Measurements from ENCODE around the gene GALNT18. TPM values are rescaled to one million over a fixed set of nuclear protein-coding genes. Genes with fewer than 3 reads are reported as not detected.
A peak's percentile ranks its signal among the peaks of the same experiment; 100 is the strongest.

Gene GALNT18
- total and polyA plus RNA-seq, 5 donors = 17.5 to 32.2 (median 21.0) TPM

GRCh38 chr11:11312738-11313137 is 309.1 kb downstream of the GALNT18 start:
- H3K4me3 ChIP-seq (ENCODE audit: low read length) = no peak overlapping the region
- DNase-seq (no peak), ATAC-seq (no peak)
- H3K27me3 ChIP-seq (ENCODE audit: control insufficient read depth, insufficient read depth) = no peaks in the 10 kb centered on the region
- H3K9me3 ChIP-seq (ENCODE audit: control insufficient read depth, low read length) = no peaks in the 10 kb centered on the region
- peaks cover 13% of the 10 kb centered on the region for H3K4me1 ChIP-seq (ENCODE audit: control insufficient read depth, insufficient read depth, low read length)
- intact Hi-C loops (cut with DNase I) = no loop called here
- no peak overlapping the region for H3K27ac ChIP-seq (ENCODE audit: low read length)
- whole genome bisulfite sequencing = 100% methylated on average over 1 of the region's 1 CpG

- Histone ChIP-seq H3K4me1 (ENCODE audit: control insufficient read depth, insufficient read depth, low read length) (peaks cover 13% of the 10 kb centered on the region), H3K9me3 (ENCODE audit: control insufficient read depth, low read length) (no peaks in the 10 kb centered on the region), H3K27me3 (ENCODE audit: control insufficient read depth, insufficient read depth) (no peaks in the 10 kb centered on the region), H3K4me3 (ENCODE audit: low read length) (no peak overlapping the region), H3K27ac (ENCODE audit: low read length) (no peak overlapping the region)
- DNase-seq (no peak), ATAC-seq (no peak)
- 77% methylated on average over 3 of the region's 3 CpGs for WGBS
- intact Hi-C loops (cut with DNase I) = no loop called here
These were observed 310.6 kb downstream of the GALNT18 start for GRCh38 chr11:11311169-11311568.

DNA sequence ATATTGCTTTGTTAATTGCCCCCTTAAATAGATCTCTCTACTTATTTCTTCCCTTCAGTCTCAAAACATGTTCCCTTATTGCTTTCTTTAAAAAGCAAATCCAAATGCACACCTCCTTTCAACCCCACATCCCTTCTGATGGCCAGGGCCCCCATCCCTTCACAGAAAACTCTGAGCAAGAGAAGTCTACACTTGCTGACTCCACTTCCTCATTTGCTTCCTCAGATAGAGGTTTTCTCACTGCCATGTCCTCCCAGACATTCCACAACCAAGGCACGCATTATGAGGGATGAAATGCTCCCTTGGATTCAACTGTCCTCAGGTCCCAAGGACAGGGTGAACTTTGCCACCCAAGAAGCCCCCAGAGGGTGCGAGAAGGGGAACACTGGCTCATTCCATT is 311.9 kb downstream of the GALNT18 start:
- WGBS = 98% methylated on average over 2 of the region's 2 CpGs
- no peak for DNase-seq
- H3K9me3 ChIP-seq (ENCODE audit: control insufficient read depth, low read length) = no peaks in the 10 kb centered on the region
- intact Hi-C loops (cut with DNase I) = no loop called here
- no peak overlapping the region for H3K4me3 ChIP-seq (ENCODE audit: low read length)
- no peaks in the 10 kb centered on the region for H3K27me3 ChIP-seq (ENCODE audit: control insufficient read depth, insufficient read depth)
- ATAC-seq = no peak
- no peak overlapping the region for H3K27ac ChIP-seq (ENCODE audit: low read length)
- H3K4me1 ChIP-seq (ENCODE audit: control insufficient read depth, insufficient read depth, low read length) = peaks cover 13% of the 10 kb centered on the region

GRCh38 chr11:11308249-11308648 is 313.6 kb downstream of the GALNT18 start:
- Histone ChIP-seq H3K27ac (ENCODE audit: low read length) (no peak overlapping the region), H3K4me1 (ENCODE audit: control insufficient read depth, insufficient read depth, low read length) (peaks cover 8% of the 10 kb centered on the region), H3K4me3 (ENCODE audit: low read length) (no peak overlapping the region), H3K9me3 (ENCODE audit: control insufficient read depth, low read length) (no peaks in the 10 kb centered on the region), H3K27me3 (ENCODE audit: control insufficient read depth, insufficient read depth) (no peaks in the 10 kb centered on the region)
- 70% methylated on average over 1 of the region's 1 CpG for WGBS
- no peak for DNase-seq
- intact Hi-C loops (cut with DNase I) = no loop called here
- no peak for ATAC-seq

GRCh38 chr11:11306855-11307254 is 314.9 kb downstream of the GALNT18 start:
- Histone ChIP-seq H3K27ac (ENCODE audit: low read length) (no peak overlapping the region), H3K4me1 (ENCODE audit: control insufficient read depth, insufficient read depth, low read length) (peaks cover 6% of the 10 kb centered on the region), H3K4me3 (ENCODE audit: low read length) (no peak overlapping the region), H3K27me3 (ENCODE audit: control insufficient read depth, insufficient read depth) (no peaks in the 10 kb centered on the region), H3K9me3 (ENCODE audit: control insufficient read depth, low read length) (no peaks in the 10 kb centered on the region)
- intact Hi-C loops (cut with DNase I) = no loop called here
- ATAC-seq (no peak), DNase-seq (no peak)
- 74% methylated on average over 2 of the region's 2 CpGs for WGBS

DNA sequence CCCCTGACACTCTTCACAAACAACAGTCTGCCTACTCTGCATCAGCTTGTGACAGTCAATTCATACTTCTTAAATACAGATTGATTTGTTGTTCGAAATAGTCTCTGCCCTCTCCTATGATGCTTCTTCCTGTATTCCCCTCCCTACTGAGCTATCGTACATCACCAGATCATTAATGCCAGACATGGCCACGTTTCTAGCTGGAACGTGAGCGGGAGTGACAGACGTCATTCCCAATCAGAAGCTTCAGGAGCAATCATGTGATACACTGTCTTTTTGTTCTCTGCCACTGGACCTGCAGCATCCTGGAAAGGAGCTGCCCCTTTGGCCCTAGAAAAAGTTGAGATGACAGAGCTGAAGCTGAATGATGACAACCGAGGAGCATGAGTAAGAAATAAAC is 317.3 kb downstream of the GALNT18 start:
- H3K27me3 ChIP-seq (ENCODE audit: control insufficient read depth, insufficient read depth) = no peaks in the 10 kb centered on the region
- DNase-seq (no peak), ATAC-seq (no peak)
- H3K27ac ChIP-seq (ENCODE audit: low read length) = no peak overlapping the region
- no peaks in the 10 kb centered on the region for H3K9me3 ChIP-seq (ENCODE audit: control insufficient read depth, low read length)
- WGBS = 81% methylated on average over 7 of the region's 7 CpGs
- no peak overlapping the region for H3K4me3 ChIP-seq (ENCODE audit: low read length)
- peaks cover 2% of the 10 kb centered on the region for H3K4me1 ChIP-seq (ENCODE audit: control insufficient read depth, insufficient read depth, low read length)
- intact Hi-C loops (cut with DNase I) = no loop called here

DNA sequence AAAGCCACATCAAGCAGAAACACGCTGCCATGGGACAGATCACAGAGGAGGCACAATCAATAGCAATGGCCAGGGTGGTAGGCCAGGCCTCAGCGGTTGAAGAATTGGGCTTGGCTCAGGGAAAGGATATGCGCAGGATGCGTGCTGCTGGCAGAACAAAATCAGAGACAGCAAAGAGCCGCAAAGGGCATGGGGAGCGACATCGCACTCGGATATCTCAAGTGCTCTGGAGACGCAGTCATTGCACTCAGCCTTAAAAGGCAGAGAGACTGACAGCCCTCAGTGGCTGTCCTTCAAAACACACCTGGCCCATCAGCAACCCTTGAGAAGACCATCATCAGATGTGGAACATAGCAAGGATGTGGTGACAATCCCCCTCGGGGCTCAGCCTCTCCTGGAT is 319.2 kb downstream of the GALNT18 start:
- Histone ChIP-seq H3K9me3 (ENCODE audit: control insufficient read depth, low read length) (no peaks in the 10 kb centered on the region), H3K27me3 (ENCODE audit: control insufficient read depth, insufficient read depth) (no peaks in the 10 kb centered on the region), H3K4me3 (ENCODE audit: low read length) (no peak overlapping the region), H3K4me1 (ENCODE audit: control insufficient read depth, insufficient read depth, low read length) (peaks cover 2% of the 10 kb centered on the region), H3K27ac (ENCODE audit: low read length) (no peak overlapping the region)
- ATAC-seq (peak; percentile 54 to 68), DNase-seq (no peak)
- intact Hi-C loops (cut with DNase I) = no loop called here
- 75% methylated on average over 10 of the region's 10 CpGs for WGBS

- 82% methylated on average over 6 of the region's 6 CpGs for WGBS
- ATAC-seq (no peak), DNase-seq (no peak)
These were observed 320.6 kb downstream of the GALNT18 start for GRCh38 chr11:11301212-11301611.

GRCh38 chr11:11297578-11297977 is 324.2 kb downstream of the GALNT18 start:
- intact Hi-C loops (cut with DNase I) = no loop called here
- no peak for DNase-seq
- Histone ChIP-seq H3K4me1 (ENCODE audit: control insufficient read depth, insufficient read depth, low read length) (no peaks in the 10 kb centered on the region), H3K27ac (ENCODE audit: low read length) (no peak overlapping the region), H3K4me3 (ENCODE audit: low read length) (no peak overlapping the region), H3K9me3 (ENCODE audit: control insufficient read depth, low read length) (no peaks in the 10 kb centered on the region), H3K27me3 (ENCODE audit: control insufficient read depth, insufficient read depth) (no peaks in the 10 kb centered on the region)
- ATAC-seq = no peak
- WGBS = 44% methylated on average over 6 of the region's 6 CpGs

More at GRCh38 chr11:11301212-11301611, 320.6 kb downstream of the GALNT18 start:
- H3K27ac ChIP-seq (ENCODE audit: low read length) = no peak overlapping the region
- intact Hi-C loops (cut with DNase I) = no loop called here
- H3K27me3 ChIP-seq (ENCODE audit: control insufficient read depth, insufficient read depth) = no peaks in the 10 kb centered on the region
- no peak overlapping the region for H3K4me3 ChIP-seq (ENCODE audit: low read length)
- no peaks in the 10 kb centered on the region for H3K9me3 ChIP-seq (ENCODE audit: control insufficient read depth, low read length)
- H3K4me1 ChIP-seq (ENCODE audit: control insufficient read depth, insufficient read depth, low read length) = peaks cover 2% of the 10 kb centered on the region

- WGBS = 65% methylated on average over 3 of the region's 3 CpGs
- Histone ChIP-seq H3K4me3 (ENCODE audit: low read length) (no peak overlapping the region), H3K27ac (ENCODE audit: low read length) (no peak overlapping the region), H3K9me3 (ENCODE audit: control insufficient read depth, low read length) (no peaks in the 10 kb centered on the region), H3K4me1 (ENCODE audit: control insufficient read depth, insufficient read depth, low read length) (no peaks in the 10 kb centered on the region), H3K27me3 (ENCODE audit: control insufficient read depth, insufficient read depth) (no peaks in the 10 kb centered on the region)
- ATAC-seq (peak in 1 of 2 donors; percentile 59), DNase-seq (no peak)
- intact Hi-C loops (cut with DNase I) = no loop called here
These were observed 325.4 kb downstream of the GALNT18 start for GRCh38 chr11:11296434-11296833.

DNA sequence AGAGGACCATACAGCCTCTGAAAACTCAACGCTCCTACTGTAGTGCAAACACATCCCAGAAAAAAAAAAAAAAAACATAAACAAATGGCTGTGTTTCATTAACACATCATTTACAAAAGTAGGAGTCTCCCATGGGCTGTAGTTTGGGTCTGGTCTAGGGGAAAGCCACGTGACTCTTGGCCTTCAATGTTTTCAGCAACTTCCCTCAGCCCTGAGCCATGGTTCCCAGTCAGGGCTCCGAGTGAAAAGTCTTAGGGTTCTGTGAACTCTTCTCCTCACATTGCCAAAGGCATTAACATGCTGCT is 327.3 kb downstream of the GALNT18 start:
- Histone ChIP-seq H3K4me3 (ENCODE audit: low read length) (no peak overlapping the region), H3K27ac (ENCODE audit: low read length) (no peak overlapping the region), H3K9me3 (ENCODE audit: control insufficient read depth, low read length) (no peaks in the 10 kb centered on the region), H3K27me3 (ENCODE audit: control insufficient read depth, insufficient read depth) (no peaks in the 10 kb centered on the region), H3K4me1 (ENCODE audit: control insufficient read depth, insufficient read depth, low read length) (no peaks in the 10 kb centered on the region)
- intact Hi-C loops (cut with DNase I) = no loop called here
- ATAC-seq (no peak), DNase-seq (no peak)
- WGBS = 69% methylated on average over 3 of the region's 3 CpGs

DNA sequence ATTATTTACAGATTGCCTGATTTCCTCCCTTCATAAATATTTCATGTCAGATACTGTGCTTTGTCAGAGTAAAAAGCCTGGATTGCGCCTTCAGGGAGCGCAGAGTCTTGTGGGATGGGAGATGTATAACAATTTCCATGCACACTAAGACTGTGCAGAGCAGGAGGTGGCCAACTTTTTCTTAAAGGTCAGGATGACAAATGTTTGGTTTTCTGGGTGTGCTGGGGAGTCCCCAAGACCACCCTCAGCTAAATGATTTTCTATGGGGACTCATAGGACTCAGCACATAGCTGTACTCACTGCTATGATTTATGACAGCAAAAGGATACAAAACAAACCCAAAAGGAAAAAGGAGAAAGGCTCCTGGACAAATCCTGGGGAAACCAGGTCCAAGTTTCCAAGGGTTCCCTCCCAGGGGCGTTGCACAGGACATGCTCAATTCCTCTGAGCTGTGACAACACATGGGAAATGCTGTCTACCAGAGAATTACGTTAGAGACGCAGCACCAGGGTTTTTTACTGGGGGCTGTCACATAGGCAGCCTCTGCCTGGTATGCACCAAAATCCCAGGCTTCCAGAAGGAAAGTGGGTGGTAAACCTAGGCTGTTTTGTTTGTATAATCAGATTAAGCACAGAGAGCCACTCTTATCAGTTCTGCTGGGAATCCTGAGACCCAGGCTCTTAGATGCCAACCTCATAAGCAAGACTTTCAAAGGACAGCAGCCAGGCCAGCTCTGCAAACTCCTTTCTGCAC is 327.8 kb downstream of the GALNT18 start:
- no peak overlapping the region for H3K27ac ChIP-seq (ENCODE audit: low read length)
- no peak overlapping the region for H3K4me3 ChIP-seq (ENCODE audit: low read length)
- 76% methylated on average over 5 of the region's 5 CpGs for WGBS
- no peaks in the 10 kb centered on the region for H3K9me3 ChIP-seq (ENCODE audit: control insufficient read depth, low read length)
- no peaks in the 10 kb centered on the region for H3K27me3 ChIP-seq (ENCODE audit: control insufficient read depth, insufficient read depth)
- intact Hi-C loops (cut with DNase I) = no loop called here
- DNase-seq = no peak
- peak in 1 of 2 donors; percentile 59 for ATAC-seq
- no peaks in the 10 kb centered on the region for H3K4me1 ChIP-seq (ENCODE audit: control insufficient read depth, insufficient read depth, low read length)
